CD4-positive, alpha-beta T cell treated with Interleukin-17A for 4 hours (primary cell): ENCODE measurements around the gene RAB36.

Experiments
- DNase-seq: peaks from one replicate; pipeline ENCODE4 v3.0.0-alpha.2; 2020; ENCODE audit warnings: mixed read lengths

RAB36 gene

DNA sequence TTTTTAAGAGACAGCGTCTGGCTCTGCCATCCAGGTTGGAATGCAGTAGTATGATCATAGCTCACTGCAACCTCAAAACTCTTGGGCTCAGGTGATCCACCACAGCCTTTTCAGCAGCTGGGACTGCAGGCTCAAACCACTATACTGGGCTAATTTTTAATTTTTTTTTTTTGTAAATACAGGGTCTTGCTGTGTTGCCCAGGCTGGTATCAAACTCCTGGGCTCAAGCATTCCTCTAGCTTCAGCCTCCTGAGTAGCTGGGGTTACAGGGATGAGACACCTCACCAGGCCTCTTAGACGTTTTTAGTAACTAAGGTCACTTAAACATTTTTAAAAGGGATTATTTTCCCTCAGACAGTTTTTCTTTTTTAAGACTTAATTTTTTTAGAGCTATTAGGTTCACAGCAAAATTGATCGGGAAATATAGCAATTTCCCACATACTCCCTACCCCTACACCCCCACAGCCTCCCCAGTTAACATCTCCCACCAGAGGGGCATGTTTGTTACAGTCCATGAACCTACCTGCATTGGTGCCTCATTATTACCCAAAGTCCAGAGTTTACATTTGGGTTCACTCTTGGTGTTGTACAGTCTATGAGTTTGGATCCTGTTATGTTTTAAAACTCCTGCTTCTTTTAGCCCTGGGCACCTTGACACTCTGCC is 39.0 kb downstream of the RAB36 start:
- DNase-seq: no peak

DNA sequence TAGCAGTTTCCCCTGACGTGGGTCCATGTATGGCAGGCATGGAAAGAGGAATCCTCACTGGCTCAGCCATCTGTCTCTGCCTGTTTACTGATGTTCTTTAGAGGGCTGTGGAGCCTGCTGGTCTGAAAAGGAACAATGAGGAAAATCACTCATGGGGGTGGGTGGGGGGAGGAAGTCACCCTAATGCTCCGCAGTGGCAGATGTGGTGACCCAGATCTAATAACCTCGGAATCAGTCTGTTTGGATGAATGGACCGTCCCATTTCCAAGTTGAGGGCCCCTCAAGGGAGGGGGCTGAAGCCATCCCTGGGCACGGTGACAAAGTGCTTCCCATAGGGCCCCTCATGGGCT is 39.5 kb downstream of the RAB36 start:
- no peak for DNase-seq

DNA sequence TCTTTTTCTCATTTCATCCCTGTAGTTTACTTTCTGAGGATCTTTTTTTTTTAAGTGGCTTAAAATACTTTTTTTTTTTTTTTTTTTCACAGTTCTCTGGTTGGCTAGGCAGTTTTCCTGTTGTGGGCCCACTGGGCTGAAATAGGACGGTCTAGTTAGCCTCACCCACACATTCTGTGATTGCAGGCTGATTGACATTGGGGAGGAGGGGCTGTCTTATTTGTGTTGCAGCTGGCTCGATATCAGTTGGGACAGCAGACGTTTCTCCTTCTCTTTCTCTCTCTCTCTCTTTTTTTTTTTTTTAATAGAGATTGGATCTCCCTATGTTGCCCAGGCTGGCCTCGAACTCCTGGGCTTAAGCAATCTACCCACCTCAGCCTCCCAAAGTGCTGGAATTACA is 41.9 kb downstream of the RAB36 start:
- DNase-seq: no peak

DNA sequence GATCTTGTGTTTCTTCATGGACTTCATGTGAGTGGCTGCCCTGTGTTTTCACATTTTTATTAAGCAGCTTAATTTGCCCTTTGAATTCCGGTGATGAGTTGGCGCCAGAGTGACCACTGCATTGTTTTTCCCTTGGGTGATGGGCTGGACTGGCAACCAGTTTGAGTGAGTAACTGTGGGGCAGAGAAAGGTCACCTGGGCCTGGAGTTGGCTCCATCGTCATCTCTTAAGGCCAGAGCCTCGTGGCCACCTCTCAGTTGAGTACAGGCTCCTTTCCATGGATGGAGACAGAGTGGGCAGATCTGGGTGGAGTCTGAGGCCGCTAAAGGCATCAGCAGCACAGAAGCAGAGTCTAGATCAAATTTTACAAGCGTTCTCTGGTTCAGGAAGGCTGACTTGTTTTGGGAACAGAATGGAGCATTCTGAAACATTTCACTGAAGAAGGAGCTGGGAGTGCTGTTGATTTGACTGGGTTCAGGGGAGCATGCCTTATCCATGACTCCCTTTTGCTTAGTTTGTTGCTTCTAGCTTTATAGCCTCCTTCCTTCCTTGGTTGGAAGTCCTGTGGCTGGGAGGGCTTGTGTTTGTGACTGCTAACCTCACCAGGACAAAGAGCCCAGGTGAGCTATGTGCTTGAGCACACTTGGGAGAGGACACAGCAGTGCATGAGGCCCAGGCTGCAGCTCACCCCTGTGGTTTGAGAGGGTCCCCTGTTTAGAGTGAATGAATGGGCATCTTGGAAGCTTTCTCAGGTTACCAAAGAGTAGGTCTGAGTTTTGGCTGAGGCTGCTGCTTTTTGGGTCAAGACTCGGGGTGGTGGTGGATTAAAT is 42.8 kb downstream of the RAB36 start:
- no peak for DNase-seq

GRCh38 chr22:23190526-23190925 is 45.2 kb downstream of the RAB36 start:
- no peak for DNase-seq

- DNase-seq: no peak
Observed at GRCh38 chr22:23192133-23192532, 46.9 kb downstream of the RAB36 start.

DNA sequence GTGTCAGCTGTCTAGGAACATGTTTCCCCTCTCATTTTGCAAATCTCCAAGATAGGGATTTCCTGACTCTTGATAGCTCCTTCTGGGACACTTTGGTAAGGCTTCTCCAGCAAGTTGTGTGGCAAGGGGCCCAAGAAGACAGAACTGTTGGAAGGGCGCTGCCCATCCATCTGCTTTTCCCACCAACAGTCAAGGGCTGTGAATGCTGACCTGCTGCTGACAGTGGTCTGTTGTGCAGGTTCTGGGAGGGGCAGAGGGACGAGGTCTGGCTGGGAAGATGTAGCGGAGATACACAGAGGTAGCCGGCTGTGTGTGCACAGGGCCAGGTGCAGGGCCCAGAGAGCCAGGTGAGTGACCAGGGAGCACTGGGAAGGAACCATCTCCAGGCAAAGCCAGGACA is 47.3 kb downstream of the RAB36 start:
- no peak for DNase-seq

- DNase-seq: no peak
Observed at GRCh38 chr22:23193196-23193827, 48.0 kb downstream of the RAB36 start.

- no peak for DNase-seq
Observed at GRCh38 chr22:23193882-23194281, 48.6 kb downstream of the RAB36 start.

DNA sequence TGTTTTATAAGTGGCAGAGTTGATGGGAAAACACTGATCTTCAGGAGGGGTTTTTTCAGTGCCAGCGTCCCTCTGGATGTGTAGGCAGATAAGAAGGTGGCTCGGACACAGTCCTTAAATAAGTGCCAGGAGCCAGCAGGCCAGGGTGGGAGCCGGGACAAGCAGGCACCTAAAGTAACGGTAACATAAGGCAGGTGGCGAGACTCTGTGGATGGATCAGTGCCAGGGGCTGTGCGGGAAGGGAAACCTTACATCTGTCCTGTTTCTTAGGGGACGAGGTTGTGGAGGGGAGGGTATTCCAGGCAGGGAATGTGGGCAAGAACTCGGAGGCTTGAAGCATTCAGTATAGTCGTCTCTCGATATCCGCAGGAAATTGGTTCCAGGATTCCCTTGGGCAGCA is 50.9 kb downstream of the RAB36 start:
- DNase-seq: no peak

- DNase-seq: no peak
Observed at GRCh38 chr22:23197836-23198235, 52.6 kb downstream of the RAB36 start.

- no peak for DNase-seq
Observed at GRCh38 chr22:23199159-23199558, 53.9 kb downstream of the RAB36 start.

DNA sequence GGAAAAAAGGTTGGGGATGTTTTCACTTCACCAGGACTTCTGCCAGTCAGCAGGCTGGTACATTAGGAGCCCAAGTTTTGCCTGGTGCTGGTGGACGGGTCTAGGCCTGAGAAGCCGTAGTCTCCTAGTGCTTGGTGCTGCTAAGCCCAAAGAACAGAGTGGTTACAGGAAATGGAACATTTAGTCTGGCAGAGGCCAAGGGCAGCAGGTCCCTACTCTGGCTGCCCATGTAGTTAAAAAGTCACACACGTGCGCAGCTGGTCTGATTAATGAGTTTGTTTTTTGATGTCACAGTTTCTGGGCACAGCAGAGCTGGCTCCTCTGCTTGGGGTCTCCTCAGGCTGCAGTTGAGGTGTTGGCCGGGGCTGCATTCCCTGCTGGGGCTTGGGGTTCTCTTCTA is 55.6 kb downstream of the RAB36 start:
- no peak for DNase-seq

GRCh38 chr22:23202812-23203451 is 57.7 kb downstream of the RAB36 start:
- DNase-seq: no peak

DNA sequence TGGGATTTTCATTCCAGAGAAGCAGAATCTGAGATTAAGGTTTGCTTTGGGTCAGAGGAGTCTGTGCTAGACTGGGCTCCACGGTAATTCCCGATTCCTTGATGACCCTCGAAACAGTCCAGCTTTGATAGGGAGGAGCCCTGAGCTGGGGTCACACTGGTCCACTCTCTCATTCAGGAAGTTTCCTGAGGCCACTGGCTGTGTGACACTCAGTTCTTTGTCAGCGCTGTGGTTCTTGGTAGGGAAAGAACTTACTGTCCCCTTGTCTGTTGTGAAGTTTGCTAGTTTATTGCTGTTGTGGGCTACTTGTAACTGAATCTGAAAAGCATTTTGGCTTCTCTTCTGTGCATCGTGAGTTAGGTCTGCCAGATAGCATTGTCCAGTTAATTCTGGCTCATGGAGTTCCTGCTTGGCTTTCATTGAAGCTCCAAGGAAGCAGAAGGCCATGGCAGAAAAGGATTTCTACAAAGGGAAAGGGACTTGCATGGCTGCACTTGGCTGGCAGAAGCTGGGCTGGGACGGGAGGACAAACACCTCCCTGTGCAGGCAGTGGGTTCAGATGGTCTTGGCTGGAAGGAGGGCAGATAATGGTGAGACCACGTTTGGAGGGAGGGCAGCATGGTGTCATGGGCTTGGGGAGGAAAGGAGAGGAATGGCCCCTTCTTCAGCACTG is 58.3 kb downstream of the RAB36 start:
- no peak for DNase-seq

- DNase-seq: no peak
Observed at GRCh38 chr22:23204125-23204488, 58.8 kb downstream of the RAB36 start.

- no peak for DNase-seq
Observed at GRCh38 chr22:23204541-23205157, 59.4 kb downstream of the RAB36 start.

GRCh38 chr22:23205339-23206049 is 60.2 kb downstream of the RAB36 start:
- no peak for DNase-seq

GRCh38 chr22:23206915-23207314 is 61.6 kb downstream of the RAB36 start:
- DNase-seq: no peak

GRCh38 chr22:23207729-23208393 is 62.6 kb downstream of the RAB36 start:
- DNase-seq: no peak

GRCh38 chr22:23210428-23211170 is 65.3 kb downstream of the RAB36 start:
- no peak for DNase-seq
